CD14-positive monocyte (primary cell): ENCODE results near the gene SMAD1. TPM values are rescaled to one million over a fixed set of nuclear protein-coding genes. Genes with fewer than 3 reads are reported as not detected.

ENCODE experiments used
- DNase-seq, 3 donors: peaks; one replicate each; pipeline ENCODE4 v3.0.0-alpha.2; 2011 to 2022
- H2AFZ ChIP-seq: 2 replicates; pipeline ENCODE4 v1.6.0; 2012; ENCODE audit warnings: mild to moderate bottlenecking, low read depth, low read length, inconsistent platforms; ENCODE audit not compliant: insufficient read depth, poor library complexity, severe bottlenecking
- H3K27ac ChIP-seq, 2 donors: 1 replicate in 1 of 2; 2 replicates in 1 of 2; pipeline ENCODE4 v1.5.1; 2012 to 2013; ENCODE audit warnings: low read length in 2 of 2, control low read depth in 1 of 2, inconsistent platforms in 1 of 2, low read depth in 1 of 2, mild to moderate bottlenecking in 1 of 2
- H3K27me3 ChIP-seq, 2 donors: one replicate each; pipeline versions ENCODE4 v1.6.0 to v1.6.1; 2011 to 2013; ENCODE audit warnings: low read length in 2 of 2; ENCODE audit not compliant: control insufficient read depth in 2 of 2, insufficient read depth in 2 of 2
- H3K36me3 ChIP-seq, 2 donors: replicated peaks in 1 of 2; 1 replicate in 1 of 2; 2 replicates in 1 of 2; pipeline versions ENCODE4 v1.5.1 to v1.6.1; 2012 to 2013; ENCODE audit warnings: low read length in 2 of 2, control low read depth in 1 of 2, inconsistent platforms in 1 of 2, mild to moderate bottlenecking in 1 of 2; ENCODE audit not compliant: insufficient read depth in 2 of 2, control insufficient read depth in 1 of 2
- H3K4me1 ChIP-seq, 2 donors: 1 replicate in 1 of 2; 2 replicates in 1 of 2; pipeline versions ENCODE4 v1.5.1 to v1.6.1; 2012 to 2013; ENCODE audit warnings: low read length in 2 of 2, control low read depth in 1 of 2, inconsistent platforms in 1 of 2, mild to moderate bottlenecking in 1 of 2, moderate library complexity in 1 of 2; ENCODE audit not compliant: insufficient read depth in 2 of 2, control insufficient read depth in 1 of 2
- H3K4me2 ChIP-seq: replicated peaks from 2 replicates; pipeline ENCODE3; 2012; ENCODE audit warnings: low read length, moderate library complexity, mild to moderate bottlenecking; ENCODE audit not compliant: poor library complexity, severe bottlenecking; ENCODE audit errors: extremely low read depth
- H3K4me3 ChIP-seq, 3 experiments: fragments of 200-600 bp in 1 of 3; sonication (generic) in 1 of 3; replicated peaks in 1 of 3; 1 replicate in 2 of 3; 2 replicates in 1 of 3; pipeline ENCODE4 v1.5.1; 2011 to 2013; ENCODE audit warnings: low read length in 3 of 3, mild to moderate bottlenecking in 3 of 3, control low read depth in 2 of 3, low read depth in 2 of 3, inconsistent platforms in 1 of 3, moderate library complexity in 1 of 3
- H3K79me2 ChIP-seq: 2 replicates; pipeline ENCODE4 v1.6.0; 2012; ENCODE audit warnings: mild to moderate bottlenecking, control low read depth, inconsistent platforms, low read length, moderate library complexity; ENCODE audit not compliant: insufficient read depth
- H3K9ac ChIP-seq: 2 replicates; pipeline ENCODE4 v1.6.0; 2017; ENCODE audit warnings: low read length, mild to moderate bottlenecking; ENCODE audit not compliant: insufficient read depth, poor library complexity, severe bottlenecking
- H3K9me3 ChIP-seq, 2 donors: replicated peaks in 1 of 2; 1 replicate in 1 of 2; 2 replicates in 1 of 2; pipeline versions ENCODE4 v1.5.1 to v1.6.1; 2012 to 2013; ENCODE audit warnings: low read length in 2 of 2, control low read depth in 1 of 2; ENCODE audit not compliant: control insufficient read depth in 1 of 2, insufficient read depth in 1 of 2
- H4K20me1 ChIP-seq: 2 replicates; pipeline ENCODE4 v1.6.0; 2012; ENCODE audit warnings: mild to moderate bottlenecking, low read length, control low read depth, moderate library complexity; ENCODE audit not compliant: insufficient read depth
- H3K27ac Mint-ChIP-seq, 7 donors: one replicate each; pipeline ENCODE4 v1.8.0; 2020; ENCODE audit warnings: mild to moderate bottlenecking in 7 of 7, mixed read lengths in 7 of 7, moderate library complexity in 6 of 7, inconsistent platforms in 2 of 7
- H3K27me3 Mint-ChIP-seq, 3 donors: one replicate each; pipeline ENCODE4 v1.8.0; 2021 to 2022; ENCODE audit warnings: low read depth in 3 of 3, mild to moderate bottlenecking in 3 of 3, mixed read lengths in 3 of 3, moderate library complexity in 3 of 3, inconsistent platforms in 1 of 3
- H3K36me3 Mint-ChIP-seq, 2 donors: one replicate each; pipeline ENCODE4 v1.8.0; 2020; ENCODE audit warnings: mixed read lengths in 2 of 2, inconsistent platforms in 1 of 2, mild to moderate bottlenecking in 1 of 2
- H3K4me1 Mint-ChIP-seq: one replicate; pipeline ENCODE4 v1.8.0; 2020; ENCODE audit warnings: mild to moderate bottlenecking, mixed read lengths
- H3K4me3 Mint-ChIP-seq, 2 donors: one replicate each; pipeline ENCODE4 v1.8.0; 2020; ENCODE audit warnings: mild to moderate bottlenecking in 2 of 2, mixed read lengths in 2 of 2, moderate library complexity in 1 of 2
- H3K9me3 Mint-ChIP-seq, 7 donors: one replicate each; pipeline ENCODE4 v1.8.0; 2020 to 2022; ENCODE audit warnings: mixed read lengths in 7 of 7, mild to moderate bottlenecking in 6 of 7, moderate library complexity in 6 of 7, inconsistent platforms in 2 of 7
- CTCF ChIP-seq: fragments of 200-600 bp; IDR thresholded peaks from one replicate; pipeline ENCODE4 v1.8.0; 2022; ENCODE audit warnings: antibody characterized with exemption, mild to moderate bottlenecking
- WGBS: methylation state at CpG from one replicate; pipeline ENCODE4 v1.1.5; 2013; ENCODE audit warnings: missing lambda C conversion rate; ENCODE audit not compliant: insufficient coverage; 5-methylcytosine and 5-hydroxymethylcytosine counted together
- intact Hi-C, 2 donors: fragments of 100-400 bp; cut with micrococcal nuclease; formaldehyde crosslinking; loops; one replicate each; pipeline versions ENCODE4 v1.15.0 to v1.15.1; 2023
- polyA plus RNA-seq, 3 donors: library from polyadenylated mRNA; depleted of rRNA in 1 of 3; unstranded in 2 of 3; stranded (reverse) in 1 of 3; fragments of 300-500 nt in 2 of 3; fragments of >200 nt in 1 of 3; fragmentation: Illumina TruSeq in 2 of 3; gene quantifications; 1 replicate in 2 of 3; 2 replicates in 1 of 3; pipeline ENCODE4 v1.2.3, GENCODE V29; 2012 to 2021

SMAD1 gene
- polyA plus RNA-seq, 3 donors, result 8.2 to 14.4 (median 8.7) TPM

GRCh38 chr4:145438298-145438697 lies 43.4 kb upstream of the SMAD1 start:
- Mint-ChIP-seq H3K4me1 (no peaks in the 10 kb centered on the region), H3K27me3 (no peaks in the 10 kb centered on the region), H3K36me3 (no peaks in the 10 kb centered on the region), H3K27ac (no peak overlapping the region), H3K9me3 (peaks cover 4 to 19% (median 9%) of the 10 kb centered on the region in 7 donors), H3K4me3 (no peak overlapping the region)
- no peak overlapping the region for H3K4me3 ChIP-seq
- no peak overlapping the region for H3K9ac ChIP-seq
- no peak overlapping the region for H3K27ac ChIP-seq
- no peak overlapping the region for H2AFZ ChIP-seq
- no peaks in the 10 kb centered on the region for H3K79me2 ChIP-seq
- no peaks in the 10 kb centered on the region for H3K4me1 ChIP-seq
- no peak for TF ChIP-seq CTCF
- no peaks in the 10 kb centered on the region for H4K20me1 ChIP-seq
- no peak overlapping the region for H3K4me2 ChIP-seq
- intact Hi-C loops, result no loop called here
- no peaks in the 10 kb centered on the region for H3K36me3 ChIP-seq
- WGBS, result no CpG with 5 or more reads among the region's 4 CpGs
- H3K9me3 ChIP-seq, result peaks cover 0 to 6% of the 10 kb centered on the region in 2 donors
- H3K27me3 ChIP-seq, result no peaks in the 10 kb centered on the region
- DNase-seq, result no peak

- peaks cover 0 to 10% (median 6%) of the 10 kb centered on the region in 7 donors for H3K9me3 Mint-ChIP-seq
- H3K4me3 Mint-ChIP-seq, result no peak overlapping the region
- Histone ChIP-seq H3K4me1 (no peaks in the 10 kb centered on the region), H4K20me1 (no peaks in the 10 kb centered on the region), H3K27me3 (no peaks in the 10 kb centered on the region), H3K27ac (no peak overlapping the region), H3K79me2 (no peaks in the 10 kb centered on the region), H3K36me3 (no peaks in the 10 kb centered on the region), H3K9me3 (peaks cover 0 to 6% of the 10 kb centered on the region in 2 donors), H2AFZ (no peak overlapping the region), H3K9ac (no peak overlapping the region), H3K4me2 (no peak overlapping the region), H3K4me3 (no peak overlapping the region)
- H3K27ac Mint-ChIP-seq, result no peak overlapping the region
- H3K27me3 Mint-ChIP-seq, result peaks cover 0 to 3% (median 2%) of the 10 kb centered on the region in 3 donors
- no peaks in the 10 kb centered on the region for H3K4me1 Mint-ChIP-seq
- 90% methylated on average over 2 of the region's 5 CpGs for WGBS
- no peaks in the 10 kb centered on the region for H3K36me3 Mint-ChIP-seq
- no peak for DNase-seq
- intact Hi-C loops, result no loop called here
- no peak for TF ChIP-seq CTCF
Measured at GRCh38 chr4:145440292-145441007, 41.2 kb upstream of the SMAD1 start.
